RWPE1 (cell line): ENCODE results near the gene TMC8.

Experiments
- CTCF ChIA-PET: fragments of 350-600 bp; sonication (Branson Sonifier 250); formaldehyde crosslinking; extraction: SDS; loops from one replicate; lab custom pipeline; 2021; lab: Yijun Ruan, JAX
- POLR2A ChIA-PET: fragments of 400-600 bp; formaldehyde crosslinking; extraction: SDS; loops from one replicate; lab custom pipeline; 2020; ENCODE audit warnings: antibody characterized with exemption; ENCODE audit not compliant: low non-redundant PET; lab: Yijun Ruan, JAX
- DNase-seq: peaks from one replicate; pipeline ENCODE4 v3.0.0; 2012; ENCODE audit warnings: low spot score
- H3K27ac ChIP-seq: fragments of 450-650 bp; 2 replicates; pipeline ENCODE4 v1.5.1; 2017
- CTCF ChIP-seq: fragments of 450-650 bp; conservative IDR thresholded peaks from 2 replicates; pipeline ENCODE4 v1.5.1; 2017; ENCODE audit warnings: low read depth, mild to moderate bottlenecking

Gene TMC8

GRCh38 chr17:78103311-78103710 is 27.3 kb upstream of the TMC8 start:
- no peak overlapping the region for H3K27ac ChIP-seq
- TF ChIP-seq CTCF, result no peak
- CTCF ChIA-PET, result interaction anchor here (0.6 to 1.1 kb wide), 2 partner anchors 10 to 167 kb away, joined by 3 to 7 read pairs; no protein-coding TSS in a partner anchor
- DNase-seq, result no peak
- POLR2A ChIA-PET, result no interaction called here

GRCh38 chr17:78104540-78104941 is 26.0 kb upstream of the TMC8 start:
- TF ChIP-seq CTCF, result no peak
- POLR2A ChIA-PET, result no interaction called here
- DNase-seq, result no peak
- CTCF ChIA-PET, result no interaction called here
- H3K27ac ChIP-seq, result no peak overlapping the region

GRCh38 chr17:78105101-78105500 is 25.5 kb upstream of the TMC8 start:
- no peak for TF ChIP-seq CTCF
- ChIA-PET POLR2A (no interaction called here), CTCF (interaction anchor here (0.6 kb wide), 1 partner anchor 146 kb away, joined by 3 read pairs; no protein-coding TSS in a partner anchor)
- H3K27ac ChIP-seq, result no peak overlapping the region
- DNase-seq, result no peak

- TF ChIP-seq CTCF, result no peak
- ChIA-PET POLR2A (no interaction called here), CTCF (interaction anchor here (0.6 kb wide), 1 partner anchor 146 kb away, joined by 3 read pairs; no protein-coding TSS in a partner anchor)
- H3K27ac ChIP-seq, result no peak overlapping the region
- no peak for DNase-seq
These were observed 25.0 kb upstream of the TMC8 start for GRCh38 chr17:78105551-78105950.

GRCh38 chr17:78106211-78106610 is 24.4 kb upstream of the TMC8 start:
- CTCF ChIA-PET, result no interaction called here
- POLR2A ChIA-PET, result no interaction called here
- no peak for DNase-seq
- no peak overlapping the region for H3K27ac ChIP-seq
- no peak for TF ChIP-seq CTCF

- CTCF ChIA-PET, result no interaction called here
- DNase-seq, result no peak
- POLR2A ChIA-PET, result no interaction called here
- H3K27ac ChIP-seq, result no peak overlapping the region
- TF ChIP-seq CTCF, result no peak
These were observed 23.1 kb upstream of the TMC8 start for GRCh38 chr17:78107457-78107856.
